Suprapubic skin (tissue), 4 donors: ENCODE measurements around the gene RTCA. TPM values are rescaled to one million over a fixed set of nuclear protein-coding genes. Genes with fewer than 3 reads are reported as not detected.

Experiments used
- DNase-seq, 2 donors: peaks; one replicate each; pipeline ENCODE4 v3.0.0-alpha.2; 2019; ENCODE audit warnings: low spot score in 2 of 2
- H3K27ac ChIP-seq: fragments of 200-600 bp; sonication (generic); one replicate; pipeline ENCODE4 v1.5.1; 2019
- H3K27me3 ChIP-seq: fragments of 200-600 bp; sonication (generic); one replicate; pipeline ENCODE4 v1.5.1; 2019
- H3K36me3 ChIP-seq: fragments of 200-600 bp; sonication (generic); one replicate; pipeline ENCODE4 v1.5.1; 2019
- H3K4me1 ChIP-seq: fragments of 200-600 bp; sonication (generic); one replicate; pipeline ENCODE4 v1.5.1; 2019
- H3K4me3 ChIP-seq: fragments of 200-600 bp; sonication (generic); one replicate; pipeline ENCODE4 v1.5.1; 2019; ENCODE audit warnings: mild to moderate bottlenecking
- H3K9me3 ChIP-seq: fragments of 200-600 bp; sonication (generic); one replicate; pipeline ENCODE4 v1.5.1; 2019
- EP300 ChIP-seq: sonication (generic); formaldehyde crosslinking; IDR thresholded peaks from one replicate; pipeline ENCODE4 v1.6.1; 2017; ENCODE audit warnings: antibody characterized with exemption
- POLR2A ChIP-seq, 2 donors: fragments of 450-650 bp; IDR thresholded peaks; one replicate each; pipeline ENCODE4 v1.6.1; 2017; ENCODE audit warnings: antibody characterized with exemption in 2 of 2, mild to moderate bottlenecking in 2 of 2, moderate library complexity in 2 of 2
- POLR2AphosphoS5 ChIP-seq, 3 donors: sonication (generic); formaldehyde crosslinking; IDR thresholded peaks; one replicate each; pipeline ENCODE4 v1.6.1; 2017; ENCODE audit warnings: antibody characterized with exemption in 3 of 3
- WGBS: methylation state at CpG from one replicate; pipeline ENCODE4 v1.1.5; 2018; 5-methylcytosine and 5-hydroxymethylcytosine counted together
- total RNA-seq, 4 donors: library from RNA; depleted of rRNA; stranded (reverse); fragments of >200 nt; gene quantifications; one replicate each; pipeline ENCODE4 v1.1.0, GENCODE V29; 2016
- TF ChIP-seq, protein P1 (sequence below), 2 donors: fragments of 200-600 bp in 1 of 2; fragments of 450-650 bp in 1 of 2; sonication (generic) in 1 of 2; IDR thresholded peaks; one replicate each; pipeline ENCODE4 v1.5.1; 2016 to 2019; ENCODE audit warnings: antibody characterized with exemption in 2 of 2, mild to moderate bottlenecking in 1 of 2, moderate library complexity in 1 of 2

RTCA gene
- 10 to 100 TPM in 3 of 4 donors, 1 to 10 TPM in 1; 8.4 to 21.6 (median 14.5) TPM for total RNA-seq

GRCh38 chr1:100265931-100266740, at the start of gene RTCA:
Gene RTCA, plus strand, starts transcription at chr1:100266216. Its CDS starts 160 bp downstream, at chr1:100266376.
- TF ChIP-seq, protein P1, sequence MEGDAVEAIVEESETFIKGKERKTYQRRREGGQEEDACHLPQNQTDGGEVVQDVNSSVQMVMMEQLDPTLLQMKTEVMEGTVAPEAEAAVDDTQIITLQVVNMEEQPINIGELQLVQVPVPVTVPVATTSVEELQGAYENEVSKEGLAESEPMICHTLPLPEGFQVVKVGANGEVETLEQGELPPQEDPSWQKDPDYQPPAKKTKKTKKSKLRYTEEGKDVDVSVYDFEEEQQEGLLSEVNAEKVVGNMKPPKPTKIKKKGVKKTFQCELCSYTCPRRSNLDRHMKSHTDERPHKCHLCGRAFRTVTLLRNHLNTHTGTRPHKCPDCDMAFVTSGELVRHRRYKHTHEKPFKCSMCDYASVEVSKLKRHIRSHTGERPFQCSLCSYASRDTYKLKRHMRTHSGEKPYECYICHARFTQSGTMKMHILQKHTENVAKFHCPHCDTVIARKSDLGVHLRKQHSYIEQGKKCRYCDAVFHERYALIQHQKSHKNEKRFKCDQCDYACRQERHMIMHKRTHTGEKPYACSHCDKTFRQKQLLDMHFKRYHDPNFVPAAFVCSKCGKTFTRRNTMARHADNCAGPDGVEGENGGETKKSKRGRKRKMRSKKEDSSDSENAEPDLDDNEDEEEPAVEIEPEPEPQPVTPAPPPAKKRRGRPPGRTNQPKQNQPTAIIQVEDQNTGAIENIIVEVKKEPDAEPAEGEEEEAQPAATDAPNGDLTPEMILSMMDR (IDR thresholded peaks at IDR 0.05): no peak
- TF ChIP-seq EP300: no peak
- peak in 1 of 2 donors; percentile 14 for TF ChIP-seq POLR2A (IDR thresholded peaks at IDR 0.05)
- peak in 1 of 3 donors; percentile 71 for TF ChIP-seq POLR2AphosphoS5 (IDR thresholded peaks at IDR 0.05)
- H3K36me3 ChIP-seq: peaks cover 32% of the 10 kb centered on the region
- WGBS: under 1% methylated on average over 51 of the region's 53 CpGs
- H3K4me1 ChIP-seq: peaks cover 27% of the 10 kb centered on the region
- DNase-seq: peak; percentile 98
- H3K4me3 ChIP-seq: peak within 1 kb of the TSS; percentile 70
- H3K27ac ChIP-seq: peak within 1 kb of the TSS; percentile 91
- H3K27me3 ChIP-seq: no peaks in the 10 kb centered on the region
- H3K9me3 ChIP-seq: no peaks in the 10 kb centered on the region

- no peaks in the 10 kb centered on the region for H3K4me1 ChIP-seq
- peaks cover 56% of the 10 kb centered on the region for H3K36me3 ChIP-seq
- no peaks in the 10 kb centered on the region for H3K27me3 ChIP-seq
- WGBS: 42% methylated on average over 2 of the region's 2 CpGs
- no peaks in the 10 kb centered on the region for H3K9me3 ChIP-seq
- no peak overlapping the region for H3K27ac ChIP-seq
- TF ChIP-seq POLR2AphosphoS5 (IDR thresholded peaks at IDR 0.05): no peak
- TF ChIP-seq POLR2A (IDR thresholded peaks at IDR 0.05): no peak
- no peak for DNase-seq
- H3K4me3 ChIP-seq: no peak overlapping the region
Observed at GRCh38 chr1:100217834-100218233, 48.2 kb upstream of the RTCA start.

GRCh38 chr1:100219457-100219856, 46.6 kb upstream of the RTCA start:
- 95% methylated on average over 5 of the region's 6 CpGs for WGBS
- TF ChIP-seq, protein P1 (IDR thresholded peaks at IDR 0.05): no peak
- TF ChIP-seq POLR2AphosphoS5 (IDR thresholded peaks at IDR 0.05) (no peak), POLR2A (IDR thresholded peaks at IDR 0.05) (no peak), EP300 (no peak)

DNA sequence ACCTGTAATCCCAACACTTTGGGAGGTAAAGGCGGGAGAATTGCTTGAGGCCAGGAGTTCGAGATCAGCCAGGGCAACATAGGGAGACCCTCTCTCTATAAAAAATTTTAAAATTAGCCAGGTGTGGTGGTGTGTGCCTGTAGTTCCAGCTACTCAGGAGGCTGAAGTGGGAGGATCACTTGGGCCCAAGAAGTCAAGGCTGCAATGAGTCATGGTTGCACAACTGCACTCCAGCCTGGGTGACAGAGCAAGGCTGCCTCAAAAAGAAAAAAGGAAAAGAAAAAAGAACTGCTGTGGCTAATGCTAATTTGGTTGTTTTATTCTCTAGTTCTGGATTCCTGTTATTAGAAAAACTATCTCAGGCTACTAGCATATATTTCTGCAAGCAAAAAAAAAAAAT, 46.1 kb upstream of the RTCA start:
- no peak overlapping the region for H3K4me3 ChIP-seq
- no peak for DNase-seq
- no peak overlapping the region for H3K27ac ChIP-seq
- H3K36me3 ChIP-seq: peaks cover 36% of the 10 kb centered on the region
- no peaks in the 10 kb centered on the region for H3K9me3 ChIP-seq
- no peaks in the 10 kb centered on the region for H3K4me1 ChIP-seq
- WGBS: 100% methylated on average over 2 of the region's 2 CpGs
- no peaks in the 10 kb centered on the region for H3K27me3 ChIP-seq
- TF ChIP-seq POLR2A (IDR thresholded peaks at IDR 0.05): no peak
- no peak for TF ChIP-seq EP300
- TF ChIP-seq, protein P1 (IDR thresholded peaks at IDR 0.05): no peak
- no peak for TF ChIP-seq POLR2AphosphoS5 (IDR thresholded peaks at IDR 0.05)

More at GRCh38 chr1:100219457-100219856, 46.6 kb upstream of the RTCA start:
- Histone ChIP-seq H3K27me3 (no peaks in the 10 kb centered on the region), H3K27ac (no peak overlapping the region), H3K4me1 (no peaks in the 10 kb centered on the region), H3K36me3 (peaks cover 40% of the 10 kb centered on the region), H3K9me3 (no peaks in the 10 kb centered on the region), H3K4me3 (no peak overlapping the region)
- no peak for DNase-seq

DNA sequence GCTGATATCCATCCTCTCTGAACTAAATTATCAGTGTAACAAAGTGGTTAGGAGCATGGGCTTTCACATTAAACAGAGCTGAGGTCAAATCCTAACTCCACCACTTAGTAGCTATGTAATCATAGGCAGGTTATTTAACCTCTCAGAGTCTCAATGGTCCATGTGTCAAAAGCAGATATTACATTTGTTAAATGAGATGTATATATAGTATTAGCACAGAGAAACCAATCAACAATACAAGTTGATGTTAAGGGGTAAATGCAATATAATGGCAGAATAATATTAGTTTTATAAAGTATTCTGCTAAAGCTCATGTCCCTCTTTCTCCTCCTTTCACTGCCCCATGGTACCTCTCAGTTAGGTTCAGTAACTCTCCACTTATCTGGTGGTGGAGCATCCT, 43.6 kb upstream of the RTCA start:
- no peak for TF ChIP-seq POLR2AphosphoS5 (IDR thresholded peaks at IDR 0.05)
- TF ChIP-seq, protein P1 (IDR thresholded peaks at IDR 0.05): no peak
- no peak for TF ChIP-seq EP300
- no peak for TF ChIP-seq POLR2A (IDR thresholded peaks at IDR 0.05)
- no peaks in the 10 kb centered on the region for H3K27me3 ChIP-seq
- H3K4me3 ChIP-seq: no peak overlapping the region
- H3K9me3 ChIP-seq: no peaks in the 10 kb centered on the region
- no peak for DNase-seq
- no peak overlapping the region for H3K27ac ChIP-seq
- H3K36me3 ChIP-seq: peaks cover 21% of the 10 kb centered on the region
- H3K4me1 ChIP-seq: no peaks in the 10 kb centered on the region
